ENCODE measurements around the gene DFFA. TPM values are rescaled to one million over a fixed set of nuclear protein-coding genes. Genes with fewer than 3 reads are reported as not detected.
"Not testable (repeated sequence)": the region's sequence is repeated elsewhere in the genome, so short reads cannot be mapped to it uniquely, and the experiment has no call there.

Gene DFFA
- total RNA-seq, 1 experiment from 2014 or later: 40.6 TPM

- peak; percentile 69 for DNase-seq (ENCODE audit: low read depth in 1 of 2, low spot score in 2 of 2)
- peaks cover 5% of the 10 kb centered on the region for H3K4me1 ChIP-seq (replicated peaks)
- no peak overlapping the region for H3K27ac ChIP-seq
- no peaks in the 10 kb centered on the region for H3K9me3 ChIP-seq (replicated peaks)
- peaks cover 21% of the 10 kb centered on the region for H3K36me3 ChIP-seq
- no peak overlapping the region for H3K4me3 ChIP-seq
- no peaks in the 10 kb centered on the region for H3K27me3 ChIP-seq (replicated peaks)
Observed at GRCh38 chr1:10494754-10495474, 22.6 kb upstream of the DFFA start.

- Histone ChIP-seq H3K9me3 (replicated peaks) (no peaks in the 10 kb centered on the region), H3K4me3 (no peak overlapping the region), H3K36me3 (peaks cover 21% of the 10 kb centered on the region), H3K27ac (no peak overlapping the region), H3K4me1 (replicated peaks) (peaks cover 5% of the 10 kb centered on the region), H3K27me3 (replicated peaks) (no peaks in the 10 kb centered on the region)
- no peak for DNase-seq (ENCODE audit: low read depth in 1 of 2, low spot score in 2 of 2)
Observed at GRCh38 chr1:10494418-10494753, 22.1 kb upstream of the DFFA start.

- no peak overlapping the region for H3K27ac ChIP-seq
- no peaks in the 10 kb centered on the region for H3K27me3 ChIP-seq (replicated peaks)
- DNase-seq (ENCODE audit: low read depth in 1 of 2, low spot score in 2 of 2): no peak
- no peaks in the 10 kb centered on the region for H3K9me3 ChIP-seq (replicated peaks)
- no peak overlapping the region for H3K4me3 ChIP-seq
- peaks cover 3% of the 10 kb centered on the region; the same call in 1 of the 2 replicates for H3K36me3 ChIP-seq
- H3K4me1 ChIP-seq (replicated peaks): peaks cover 5% of the 10 kb centered on the region
Observed at GRCh38 chr1:10490286-10490970, 18.1 kb upstream of the DFFA start.

- Histone ChIP-seq H3K27me3 (replicated peaks) (no peaks in the 10 kb centered on the region), H3K4me1 (replicated peaks) (no peaks in the 10 kb centered on the region; the same call in 1 of the 2 replicates), H3K4me3 (no peak overlapping the region), H3K9me3 (replicated peaks) (no peaks in the 10 kb centered on the region), H3K27ac (no peak overlapping the region), H3K36me3 (no peaks in the 10 kb centered on the region)
- no peak for DNase-seq (ENCODE audit: low read depth in 1 of 2, low spot score in 2 of 2)
Observed at GRCh38 chr1:10489291-10490055, 17.1 kb upstream of the DFFA start.

GRCh38 chr1:10484521-10484920 lies 12.2 kb upstream of the DFFA start:
- H3K4me3 ChIP-seq: no peak overlapping the region
- DNase-seq (ENCODE audit: low read depth in 1 of 2, low spot score in 2 of 2): no peak
- H3K36me3 ChIP-seq: peaks cover 3% of the 10 kb centered on the region; the same call in 1 of the 2 replicates
- no peaks in the 10 kb centered on the region for H3K27me3 ChIP-seq (replicated peaks)
- no peaks in the 10 kb centered on the region for H3K4me1 ChIP-seq (replicated peaks)
- H3K27ac ChIP-seq: no peak overlapping the region
- no peaks in the 10 kb centered on the region for H3K9me3 ChIP-seq (replicated peaks)

GRCh38 chr1:10480614-10481013 lies 8.3 kb upstream of the DFFA start:
- H3K27ac ChIP-seq: no peak overlapping the region
- H3K9me3 ChIP-seq (replicated peaks): no peaks in the 10 kb centered on the region
- no peak for DNase-seq (ENCODE audit: low read depth in 1 of 2, low spot score in 2 of 2)

GRCh38 chr1:10479296-10479695 lies 7.0 kb upstream of the DFFA start:
- Histone ChIP-seq H3K4me3 (no peak overlapping the region), H3K36me3 (peaks cover 3% of the 10 kb centered on the region; the same call in 1 of the 2 replicates), H3K4me1 (replicated peaks) (peaks cover 9% of the 10 kb centered on the region), H3K9me3 (replicated peaks) (no peaks in the 10 kb centered on the region), H3K27me3 (replicated peaks) (no peaks in the 10 kb centered on the region), H3K27ac (no peak overlapping the region)
- no peak for DNase-seq (ENCODE audit: low read depth in 1 of 2, low spot score in 2 of 2)

More at GRCh38 chr1:10480614-10481013, 8.3 kb upstream of the DFFA start:
- H3K4me3 ChIP-seq: no peak overlapping the region
- H3K4me1 ChIP-seq (replicated peaks): peaks cover 5% of the 10 kb centered on the region
- no peaks in the 10 kb centered on the region for H3K27me3 ChIP-seq (replicated peaks)
- peaks cover 3% of the 10 kb centered on the region; the same call in 1 of the 2 replicates for H3K36me3 ChIP-seq

GRCh38 chr1:10475510-10475909 lies 3.2 kb upstream of the DFFA start:
- Histone ChIP-seq H3K4me1 (replicated peaks) (peaks cover 19% of the 10 kb centered on the region), H3K27me3 (replicated peaks) (no peaks in the 10 kb centered on the region), H3K27ac (no peak overlapping the region), H3K36me3 (peaks cover 3% of the 10 kb centered on the region; the same call in 1 of the 2 replicates), H3K9me3 (replicated peaks) (no peaks in the 10 kb centered on the region), H3K4me3 (peak overlapping the region; percentile 56)
- no peak for DNase-seq (ENCODE audit: low read depth in 1 of 2, low spot score in 2 of 2)

- peak; percentile 72 to 89 for DNase-seq (ENCODE audit: low read depth in 1 of 2, low spot score in 2 of 2)
- H3K27ac ChIP-seq: peak within 1 kb of the TSS; percentile 24; the same call in 1 of the 2 replicates
- peak within 1 kb of the TSS; percentile 56 for H3K4me3 ChIP-seq
Observed at GRCh38 chr1:10474613-10475507, 2.5 kb upstream of the DFFA start, which contains the start of gene PEX14. Gene PEX14, plus strand, starts transcription at chr1:10474950. Its CDS starts 17 bp downstream, at chr1:10474967.

GRCh38 chr1:10474309-10474612 lies 1.9 kb upstream of the DFFA start:
- not testable (repeated sequence) for H3K27me3 ChIP-seq (replicated peaks); H3K36me3 ChIP-seq; H3K9me3 ChIP-seq (replicated peaks); H3K27ac ChIP-seq; DNase-seq (ENCODE audit: low read depth in 1 of 2, low spot score in 2 of 2)
- peak overlapping the region; percentile 56 for H3K4me3 ChIP-seq
- H3K4me1 ChIP-seq (replicated peaks): peaks cover 19% of the 10 kb centered on the region

More at GRCh38 chr1:10474613-10475507, 2.5 kb upstream of the DFFA start, which contains the start of gene PEX14:
- no peaks in the 10 kb centered on the region for H3K27me3 ChIP-seq (replicated peaks)
- H3K36me3 ChIP-seq: peaks cover 3% of the 10 kb centered on the region; the same call in 1 of the 2 replicates
- H3K9me3 ChIP-seq (replicated peaks): no peaks in the 10 kb centered on the region
- peaks cover 19% of the 10 kb centered on the region for H3K4me1 ChIP-seq (replicated peaks)

GRCh38 chr1:10473145-10473765 lies 926 bp upstream of the DFFA start:
- Histone ChIP-seq H3K4me3 (no peak overlapping the region), H3K27ac (no peak overlapping the region), H3K4me1 (replicated peaks) (peaks cover 19% of the 10 kb centered on the region), H3K9me3 (replicated peaks) (no peaks in the 10 kb centered on the region), H3K36me3 (peaks cover 11% of the 10 kb centered on the region), H3K27me3 (replicated peaks) (no peaks in the 10 kb centered on the region)
- no peak for DNase-seq (ENCODE audit: low read depth in 1 of 2, low spot score in 2 of 2)

- H3K4me3 ChIP-seq: peak overlapping the region; percentile 70
- DNase-seq (ENCODE audit: low read depth in 1 of 2, low spot score in 2 of 2): peak in 1 of 2 experiments; percentile 33
- peaks cover 22% of the 10 kb centered on the region for H3K36me3 ChIP-seq
- no peaks in the 10 kb centered on the region for H3K9me3 ChIP-seq (replicated peaks)
- peak overlapping the region; percentile 3; the same call in 1 of the 2 replicates for H3K27ac ChIP-seq
- no peaks in the 10 kb centered on the region for H3K27me3 ChIP-seq (replicated peaks)
- peaks cover 19% of the 10 kb centered on the region for H3K4me1 ChIP-seq (replicated peaks)
Observed at GRCh38 chr1:10471411-10472219, 714 bp downstream of the DFFA start.

Measured in SJSA1 (cell line).